Panc1 (cell line): ENCODE results near the gene CUL7.

Source experiments
- POLR2AphosphoS5 ChIP-seq: IDR thresholded peaks from 2 replicates; pipeline ENCODE4 v1.6.1; 2012; ENCODE audit warnings: mild to moderate bottlenecking, low read depth, low read length, moderate library complexity
- SIN3A ChIP-seq: IDR thresholded peaks from 2 replicates; pipeline ENCODE4 v1.6.1; 2012; ENCODE audit warnings: low read depth, mild to moderate bottlenecking, low read length, moderate library complexity, borderline replicate concordance; ENCODE audit not compliant: insufficient read depth
- TCF7L2 ChIP-seq: IDR thresholded peaks from 2 replicates; pipeline ENCODE4 v1.6.1; 2011; ENCODE audit warnings: mild to moderate bottlenecking, low read depth, low read length, inconsistent platforms
- TF ChIP-seq, protein P1 (sequence below): fragments of 450-650 bp; IDR thresholded peaks from 2 replicates; pipeline ENCODE4 v1.5.1; 2017; ENCODE audit warnings: mild to moderate bottlenecking
- TF ChIP-seq, protein P2 (sequence below), 2 experiments: IDR thresholded peaks; 2 replicates each; pipeline ENCODE4 v1.6.1; 2011 to 2012; ENCODE audit warnings: low read depth in 2 of 2, control low read depth in 1 of 2, low read length in 1 of 2, mild to moderate bottlenecking in 1 of 2, moderate library complexity in 1 of 2; ENCODE audit not compliant: insufficient read depth in 1 of 2

DNA sequence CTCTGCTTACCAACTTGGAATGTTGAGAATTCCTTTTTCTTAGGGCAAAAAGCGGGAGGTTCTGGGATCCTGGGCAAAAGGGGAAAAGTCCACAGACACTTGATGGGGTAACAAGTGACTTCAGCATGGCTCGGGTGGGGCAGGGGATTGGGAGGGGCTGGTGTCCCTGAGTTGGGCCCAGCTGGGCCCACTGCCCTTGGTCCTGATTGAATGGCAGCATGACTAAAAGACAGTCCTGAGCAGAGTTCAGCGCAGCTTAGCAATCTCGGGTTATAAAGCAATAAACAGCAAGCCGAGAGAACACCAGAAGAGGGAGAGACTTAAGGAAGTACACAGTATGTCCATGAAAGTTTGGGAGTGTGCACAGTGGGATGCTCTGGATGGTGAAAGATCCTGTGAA, 63.7 kb downstream of the CUL7 start:
- TF ChIP-seq, protein P1, sequence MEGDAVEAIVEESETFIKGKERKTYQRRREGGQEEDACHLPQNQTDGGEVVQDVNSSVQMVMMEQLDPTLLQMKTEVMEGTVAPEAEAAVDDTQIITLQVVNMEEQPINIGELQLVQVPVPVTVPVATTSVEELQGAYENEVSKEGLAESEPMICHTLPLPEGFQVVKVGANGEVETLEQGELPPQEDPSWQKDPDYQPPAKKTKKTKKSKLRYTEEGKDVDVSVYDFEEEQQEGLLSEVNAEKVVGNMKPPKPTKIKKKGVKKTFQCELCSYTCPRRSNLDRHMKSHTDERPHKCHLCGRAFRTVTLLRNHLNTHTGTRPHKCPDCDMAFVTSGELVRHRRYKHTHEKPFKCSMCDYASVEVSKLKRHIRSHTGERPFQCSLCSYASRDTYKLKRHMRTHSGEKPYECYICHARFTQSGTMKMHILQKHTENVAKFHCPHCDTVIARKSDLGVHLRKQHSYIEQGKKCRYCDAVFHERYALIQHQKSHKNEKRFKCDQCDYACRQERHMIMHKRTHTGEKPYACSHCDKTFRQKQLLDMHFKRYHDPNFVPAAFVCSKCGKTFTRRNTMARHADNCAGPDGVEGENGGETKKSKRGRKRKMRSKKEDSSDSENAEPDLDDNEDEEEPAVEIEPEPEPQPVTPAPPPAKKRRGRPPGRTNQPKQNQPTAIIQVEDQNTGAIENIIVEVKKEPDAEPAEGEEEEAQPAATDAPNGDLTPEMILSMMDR = no peak
- TF ChIP-seq POLR2AphosphoS5 (no peak), TCF7L2 (no peak), SIN3A (no peak)
- TF ChIP-seq, protein P2, sequence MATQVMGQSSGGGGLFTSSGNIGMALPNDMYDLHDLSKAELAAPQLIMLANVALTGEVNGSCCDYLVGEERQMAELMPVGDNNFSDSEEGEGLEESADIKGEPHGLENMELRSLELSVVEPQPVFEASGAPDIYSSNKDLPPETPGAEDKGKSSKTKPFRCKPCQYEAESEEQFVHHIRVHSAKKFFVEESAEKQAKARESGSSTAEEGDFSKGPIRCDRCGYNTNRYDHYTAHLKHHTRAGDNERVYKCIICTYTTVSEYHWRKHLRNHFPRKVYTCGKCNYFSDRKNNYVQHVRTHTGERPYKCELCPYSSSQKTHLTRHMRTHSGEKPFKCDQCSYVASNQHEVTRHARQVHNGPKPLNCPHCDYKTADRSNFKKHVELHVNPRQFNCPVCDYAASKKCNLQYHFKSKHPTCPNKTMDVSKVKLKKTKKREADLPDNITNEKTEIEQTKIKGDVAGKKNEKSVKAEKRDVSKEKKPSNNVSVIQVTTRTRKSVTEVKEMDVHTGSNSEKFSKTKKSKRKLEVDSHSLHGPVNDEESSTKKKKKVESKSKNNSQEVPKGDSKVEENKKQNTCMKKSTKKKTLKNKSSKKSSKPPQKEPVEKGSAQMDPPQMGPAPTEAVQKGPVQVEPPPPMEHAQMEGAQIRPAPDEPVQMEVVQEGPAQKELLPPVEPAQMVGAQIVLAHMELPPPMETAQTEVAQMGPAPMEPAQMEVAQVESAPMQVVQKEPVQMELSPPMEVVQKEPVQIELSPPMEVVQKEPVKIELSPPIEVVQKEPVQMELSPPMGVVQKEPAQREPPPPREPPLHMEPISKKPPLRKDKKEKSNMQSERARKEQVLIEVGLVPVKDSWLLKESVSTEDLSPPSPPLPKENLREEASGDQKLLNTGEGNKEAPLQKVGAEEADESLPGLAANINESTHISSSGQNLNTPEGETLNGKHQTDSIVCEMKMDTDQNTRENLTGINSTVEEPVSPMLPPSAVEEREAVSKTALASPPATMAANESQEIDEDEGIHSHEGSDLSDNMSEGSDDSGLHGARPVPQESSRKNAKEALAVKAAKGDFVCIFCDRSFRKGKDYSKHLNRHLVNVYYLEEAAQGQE (IDR thresholded peaks at IDR 0.05; ENCODE audit: insufficient read depth in 1 of 2, low read depth in 2 of 2, low read length in 1 of 2) = no peak
